Hepatocyte (in vitro differentiated cells): Measurements from ENCODE around the gene CHD6. TPM values are rescaled to one million over a fixed set of nuclear protein-coding genes. Genes with fewer than 3 reads are reported as not detected.

Source experiments
- DNase-seq: peaks from one replicate; pipeline ENCODE4 v3.0.0-alpha.2; 2016; ENCODE audit warnings: low spot score
- H2AFZ ChIP-seq: fragments of 200-600 bp; sonication (generic); 2 replicates; pipeline ENCODE4 v1.6.0; 2016; ENCODE audit warnings: antibody characterized with exemption, mild to moderate bottlenecking
- H3K27ac ChIP-seq: fragments of 200-600 bp; sonication (generic); 2 replicates; pipeline ENCODE4 v1.5.1; 2016; ENCODE audit warnings: mild to moderate bottlenecking
- H3K27me3 ChIP-seq: fragments of 200-600 bp; sonication (generic); 2 replicates; pipeline ENCODE4 v1.6.1; 2016
- H3K36me3 ChIP-seq: fragments of 200-600 bp; sonication (generic); replicated peaks from 2 replicates; pipeline ENCODE4 v1.5.1; 2016; ENCODE audit warnings: low read depth; ENCODE audit not compliant: insufficient read depth
- H3K4me1 ChIP-seq: fragments of 200-600 bp; sonication (generic); 2 replicates; pipeline ENCODE4 v1.5.1; 2016; ENCODE audit warnings: mild to moderate bottlenecking, moderate library complexity; ENCODE audit not compliant: insufficient read depth
- H3K4me2 ChIP-seq: fragments of 200-600 bp; sonication (generic); 2 replicates; pipeline ENCODE4 v1.6.0; 2016
- H3K4me3 ChIP-seq: fragments of 200-600 bp; sonication (generic); 2 replicates; pipeline ENCODE4 v1.5.1; 2016; ENCODE audit warnings: mild to moderate bottlenecking
- H3K79me2 ChIP-seq: fragments of 200-600 bp; sonication (generic); 2 replicates; pipeline ENCODE4 v1.6.0; 2017; ENCODE audit warnings: mild to moderate bottlenecking
- H3K9me2 ChIP-seq: fragments of 200-600 bp; sonication (generic); replicated peaks from 2 replicates; pipeline ENCODE4 v1.6.0; 2017; ENCODE audit warnings: mild to moderate bottlenecking; ENCODE audit not compliant: insufficient read depth
- H3K9me3 ChIP-seq: fragments of 200-600 bp; sonication (generic); 2 replicates; pipeline ENCODE4 v1.5.1; 2016; ENCODE audit warnings: low read depth, mild to moderate bottlenecking
- H4K20me1 ChIP-seq: fragments of 200-600 bp; sonication (generic); 2 replicates; pipeline ENCODE4 v1.6.0; 2016; ENCODE audit warnings: mild to moderate bottlenecking; ENCODE audit not compliant: insufficient read depth, poor library complexity, severe bottlenecking
- CTCF ChIP-seq: fragments of 200-600 bp; sonication (generic); IDR thresholded peaks from 2 replicates; pipeline ENCODE4 v1.5.1; 2016; ENCODE audit warnings: antibody characterized with exemption, mild to moderate bottlenecking; ENCODE audit not compliant: poor library complexity
- EZH2 ChIP-seq: fragments of 200-600 bp; sonication (generic); IDR thresholded peaks from 2 replicates; pipeline ENCODE4 v1.6.1; 2016; ENCODE audit warnings: antibody characterized with exemption, mild to moderate bottlenecking, borderline replicate concordance
- EZH2phosphoT487 ChIP-seq: fragments of 200-600 bp; sonication (generic); IDR thresholded peaks from one replicate; pipeline ENCODE4 v1.6.1; 2018; ENCODE audit warnings: antibody characterized with exemption, mild to moderate bottlenecking, low read depth, moderate library complexity; ENCODE audit not compliant: unreplicated experiment, severe bottlenecking
- WGBS: methylation state at CpG from one replicate; pipeline ENCODE4 v1.1.6; 2016; ENCODE audit warnings: low lambda C conversion rate; ENCODE audit errors: missing lambda C conversion rate; 5-methylcytosine and 5-hydroxymethylcytosine counted together
- polyA plus RNA-seq: library from polyadenylated mRNA; unstranded; fragments of >200 nt; fragmentation: Nextera tagmentation; extraction: Ambion mirVana; gene quantifications from 2 replicates; pipeline ENCODE4 v1.2.1, GENCODE V29; 2016
- total RNA-seq: library from RNA; depleted of rRNA; stranded (reverse); fragments of >200 nt; gene quantifications from 2 replicates; pipeline ENCODE4 v1.2.3, GENCODE V29; 2014

Gene CHD6
- total and polyA plus RNA-seq, 2 experiments from 2014 or later: 31.0 to 56.0 TPM

GRCh38 chr20:41544472-41544871 is 73.7 kb downstream of the CHD6 start:
- no peak overlapping the region for H3K27ac ChIP-seq
- peaks cover 82% of the 10 kb centered on the region for H3K79me2 ChIP-seq
- no peaks in the 10 kb centered on the region for H4K20me1 ChIP-seq
- no peak for DNase-seq
- no peak overlapping the region for H2AFZ ChIP-seq
- H3K9me2 ChIP-seq: no peaks in the 10 kb centered on the region
- H3K4me1 ChIP-seq: peaks cover 5% of the 10 kb centered on the region
- H3K4me2 ChIP-seq: no peak overlapping the region
- no peaks in the 10 kb centered on the region for H3K27me3 ChIP-seq
- WGBS: 97% methylated on average over 1 of the region's 1 CpG
- H3K9me3 ChIP-seq: no peaks in the 10 kb centered on the region
- no peaks in the 10 kb centered on the region for H3K36me3 ChIP-seq
- TF ChIP-seq EZH2phosphoT487: no peak
- no peak for TF ChIP-seq EZH2
- TF ChIP-seq CTCF: no peak
- no peak overlapping the region for H3K4me3 ChIP-seq

- H3K4me3 ChIP-seq: no peak overlapping the region
- DNase-seq: no peak
- H3K4me1 ChIP-seq: peaks cover 5% of the 10 kb centered on the region
- no peaks in the 10 kb centered on the region for H4K20me1 ChIP-seq
- no peak overlapping the region for H2AFZ ChIP-seq
- H3K4me2 ChIP-seq: peak overlapping the region; percentile 2
- no peak for TF ChIP-seq CTCF
- no peak for TF ChIP-seq EZH2
- TF ChIP-seq EZH2phosphoT487: no peak
- H3K9me2 ChIP-seq: no peaks in the 10 kb centered on the region
- peaks cover 87% of the 10 kb centered on the region for H3K79me2 ChIP-seq
- H3K36me3 ChIP-seq: no peaks in the 10 kb centered on the region
- no peaks in the 10 kb centered on the region for H3K27me3 ChIP-seq
- H3K27ac ChIP-seq: no peak overlapping the region
- WGBS: 64% methylated on average over 4 of the region's 4 CpGs
- no peaks in the 10 kb centered on the region for H3K9me3 ChIP-seq
Measured at GRCh38 chr20:41540918-41541317, 77.3 kb downstream of the CHD6 start.

- Histone ChIP-seq H3K9me3 (no peaks in the 10 kb centered on the region), H4K20me1 (no peaks in the 10 kb centered on the region), H2AFZ (no peak overlapping the region), H3K36me3 (no peaks in the 10 kb centered on the region), H3K27me3 (no peaks in the 10 kb centered on the region), H3K4me2 (peak overlapping the region; percentile 2), H3K4me1 (peaks cover 5% of the 10 kb centered on the region), H3K79me2 (peaks cover 87% of the 10 kb centered on the region), H3K9me2 (no peaks in the 10 kb centered on the region), H3K4me3 (no peak overlapping the region), H3K27ac (no peak overlapping the region)
- DNase-seq: peak; percentile 7
- 86% methylated on average over 3 of the region's 3 CpGs for WGBS
- TF ChIP-seq EZH2 (no peak), CTCF (no peak), EZH2phosphoT487 (no peak)
Measured at GRCh38 chr20:41540459-41540858, 77.7 kb downstream of the CHD6 start.
